ENCODE measurements around the gene ZBTB40. TPM values are rescaled to one million over a fixed set of nuclear protein-coding genes. Genes with fewer than 3 reads are reported as not detected.

ZBTB40 gene
- total RNA-seq, 2 experiments from 2014 or later: 14.8 to 15.8 TPM

DNA sequence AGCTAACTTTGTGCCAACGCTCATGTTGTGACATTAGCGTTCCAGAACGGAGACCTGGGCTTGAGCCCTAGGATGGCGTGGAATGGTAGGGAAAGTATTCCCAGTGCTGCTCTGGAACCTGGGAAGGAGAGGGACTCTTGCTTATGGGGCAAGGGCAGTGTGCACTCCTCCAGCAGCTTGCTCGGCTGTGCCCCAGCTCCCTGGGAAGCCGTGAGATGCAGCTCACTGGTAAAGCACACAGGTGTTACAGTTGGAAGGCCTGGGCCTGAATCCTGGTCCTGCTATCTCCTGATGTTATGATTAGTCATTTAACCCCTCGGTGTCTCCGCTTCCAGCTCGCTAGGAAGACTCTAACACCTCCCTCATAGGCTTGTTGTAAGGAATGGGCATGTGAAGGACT is 69.2 kb downstream of the ZBTB40 start:
- no peaks in the 10 kb centered on the region for H3K9me3 Mint-ChIP-seq
- H3K4me3 Mint-ChIP-seq: no peak overlapping the region
- no peak for DNase-seq
- H3K36me3 Mint-ChIP-seq: peaks cover 19% of the 10 kb centered on the region
- H3K27ac Mint-ChIP-seq: no peak overlapping the region
- no peaks in the 10 kb centered on the region for H3K4me1 Mint-ChIP-seq
- no peaks in the 10 kb centered on the region for H3K27me3 Mint-ChIP-seq

DNA sequence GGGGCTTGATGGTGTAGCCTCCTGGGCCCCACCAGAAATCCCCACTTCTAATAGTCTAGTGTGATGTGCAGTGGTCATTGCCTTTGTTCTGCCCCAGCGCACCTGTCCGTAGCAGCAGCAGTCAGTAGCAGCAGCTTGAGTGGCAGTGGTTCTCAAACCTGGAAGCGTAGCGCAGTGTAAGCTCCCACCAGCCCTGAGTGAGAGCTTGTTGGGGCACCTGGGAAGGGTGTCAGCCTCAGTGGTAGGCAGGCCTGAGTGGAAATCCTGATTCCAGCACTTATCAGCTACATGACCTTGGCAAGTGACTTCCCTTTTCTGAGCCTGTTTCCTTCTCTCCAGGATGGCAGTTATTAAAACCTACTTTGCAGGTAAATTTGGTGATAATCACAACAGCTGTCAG is 70.0 kb downstream of the ZBTB40 start:
- peaks cover 16% of the 10 kb centered on the region for H3K36me3 Mint-ChIP-seq
- H3K4me3 Mint-ChIP-seq: no peak overlapping the region
- no peaks in the 10 kb centered on the region for H3K27me3 Mint-ChIP-seq
- no peak for DNase-seq
- no peaks in the 10 kb centered on the region for H3K9me3 Mint-ChIP-seq
- H3K27ac Mint-ChIP-seq: no peak overlapping the region
- no peaks in the 10 kb centered on the region for H3K4me1 Mint-ChIP-seq

DNA sequence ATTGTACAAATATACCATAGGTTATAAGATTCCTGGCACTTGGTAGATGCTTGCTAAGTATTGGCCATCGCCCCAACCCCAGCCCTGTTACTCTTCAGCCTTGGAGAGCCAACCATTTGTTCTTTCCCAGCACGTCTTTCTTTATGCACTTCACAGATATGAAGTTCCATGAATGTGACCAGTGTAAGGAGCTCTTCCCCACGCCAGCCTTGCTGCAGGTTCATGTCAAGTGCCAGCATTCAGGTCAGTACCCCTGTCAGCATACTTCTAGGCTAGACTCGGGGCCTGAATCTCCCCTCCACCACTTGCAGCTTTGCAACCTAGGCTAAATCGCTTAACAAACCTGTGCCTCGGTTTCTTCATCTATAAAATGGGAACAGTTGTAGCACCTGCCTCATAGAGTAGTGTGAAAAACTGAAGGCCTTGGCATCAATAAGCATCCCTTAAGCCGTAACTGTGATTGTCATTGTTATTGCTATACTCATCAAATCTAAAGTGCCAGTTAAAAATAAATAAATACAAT is 70.6 kb downstream of the ZBTB40 start:
- no peak overlapping the region for H3K27ac Mint-ChIP-seq
- no peak for DNase-seq
- H3K36me3 Mint-ChIP-seq: peaks cover 16% of the 10 kb centered on the region
- H3K4me1 Mint-ChIP-seq: no peaks in the 10 kb centered on the region
- no peak overlapping the region for H3K4me3 Mint-ChIP-seq
- H3K9me3 Mint-ChIP-seq: no peaks in the 10 kb centered on the region
- H3K27me3 Mint-ChIP-seq: no peaks in the 10 kb centered on the region

DNA sequence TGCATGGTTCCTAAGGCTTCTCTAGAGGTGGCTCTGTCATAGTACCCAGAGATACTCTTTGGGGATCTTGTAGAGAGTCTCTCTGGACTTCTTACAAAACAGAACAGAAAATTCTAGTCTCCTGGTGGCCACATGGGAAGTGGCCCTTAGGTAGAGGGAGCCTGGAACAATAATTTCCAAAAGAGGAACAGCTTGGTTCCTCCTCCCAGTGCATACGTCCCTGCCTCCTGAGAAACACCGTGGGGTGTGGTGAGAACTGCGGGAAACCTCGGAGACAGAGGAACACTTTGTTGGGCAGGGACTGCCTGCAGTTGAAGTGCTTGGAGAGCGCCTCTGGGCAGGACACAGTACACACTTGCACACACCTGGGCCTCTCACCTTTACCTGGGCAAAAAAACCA is 72.8 kb downstream of the ZBTB40 start:
- peaks cover 10% of the 10 kb centered on the region for H3K36me3 Mint-ChIP-seq
- no peak for DNase-seq
- H3K27ac Mint-ChIP-seq: no peak overlapping the region
- no peak overlapping the region for H3K4me3 Mint-ChIP-seq
- no peaks in the 10 kb centered on the region for H3K4me1 Mint-ChIP-seq
- no peaks in the 10 kb centered on the region for H3K27me3 Mint-ChIP-seq
- H3K9me3 Mint-ChIP-seq: no peaks in the 10 kb centered on the region

DNA sequence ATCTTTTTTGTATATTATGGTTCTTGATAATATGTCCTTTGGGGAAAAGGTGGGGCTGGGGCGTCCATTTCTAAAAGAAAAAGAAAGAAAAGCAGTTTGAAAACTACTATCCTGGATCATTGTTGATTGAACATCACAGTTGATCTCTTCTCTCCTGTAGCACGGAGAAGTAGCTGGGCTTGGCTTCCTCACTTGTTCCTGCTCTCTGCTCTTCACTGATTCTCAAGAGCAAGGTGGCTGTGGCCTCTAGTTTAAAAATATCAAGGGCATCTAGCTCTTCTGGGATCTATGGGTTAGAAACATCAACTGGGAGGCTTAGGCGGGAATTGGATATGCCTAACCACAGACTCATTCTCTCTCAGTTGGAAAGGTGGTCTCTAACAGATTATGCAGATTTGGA is 73.6 kb downstream of the ZBTB40 start:
- no peaks in the 10 kb centered on the region for H3K4me1 Mint-ChIP-seq
- H3K36me3 Mint-ChIP-seq: peaks cover 9% of the 10 kb centered on the region
- no peak for DNase-seq
- H3K9me3 Mint-ChIP-seq: no peaks in the 10 kb centered on the region
- H3K4me3 Mint-ChIP-seq: no peak overlapping the region
- H3K27me3 Mint-ChIP-seq: no peaks in the 10 kb centered on the region
- no peak overlapping the region for H3K27ac Mint-ChIP-seq

DNA sequence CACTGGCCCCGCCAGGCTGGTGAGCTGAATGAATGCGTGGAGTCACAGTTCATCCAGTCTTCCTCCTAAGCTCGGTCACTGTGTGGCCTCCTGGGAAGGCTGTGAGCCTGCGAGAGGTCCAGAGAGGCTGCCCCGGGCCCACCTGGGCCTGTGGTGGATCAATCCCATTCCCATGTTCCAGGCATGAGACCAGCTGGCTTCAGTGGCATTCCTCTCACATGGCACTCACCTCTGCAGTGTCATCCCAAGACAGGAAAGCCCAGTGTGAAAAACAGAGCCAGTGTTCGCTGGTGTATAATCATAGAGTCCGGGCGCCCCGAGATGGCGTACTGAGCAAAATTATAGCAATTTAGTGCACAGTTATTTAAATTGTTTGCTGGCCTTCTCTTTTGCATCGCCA is 74.0 kb downstream of the ZBTB40 start:
- H3K36me3 Mint-ChIP-seq: peaks cover 9% of the 10 kb centered on the region
- no peaks in the 10 kb centered on the region for H3K9me3 Mint-ChIP-seq

DNA sequence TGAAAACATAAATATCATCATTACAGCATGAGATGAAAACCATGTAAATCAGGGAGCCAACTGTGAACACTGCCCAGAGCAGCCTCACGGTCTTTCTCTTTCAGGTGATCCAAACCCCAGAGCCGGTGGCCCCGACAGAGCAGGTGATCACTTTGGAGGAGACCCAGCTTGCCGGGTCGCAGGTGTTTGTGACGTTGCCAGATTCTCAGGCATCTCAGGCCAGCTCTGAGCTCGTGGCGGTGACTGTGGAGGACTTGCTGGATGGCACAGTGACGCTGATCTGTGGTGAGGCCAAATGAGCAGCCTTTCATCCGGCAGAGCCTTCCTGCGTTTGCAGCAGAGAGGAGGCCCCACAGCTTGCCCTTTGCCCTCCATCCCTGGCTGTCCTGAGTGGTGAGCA is 74.4 kb downstream of the ZBTB40 start:
- Mint-ChIP-seq H3K27me3 (no peaks in the 10 kb centered on the region), H3K4me1 (no peaks in the 10 kb centered on the region), H3K27ac (no peak overlapping the region), H3K36me3 (peaks cover 9% of the 10 kb centered on the region), H3K4me3 (no peak overlapping the region), H3K9me3 (no peaks in the 10 kb centered on the region)
- DNase-seq: no peak

More for the DNA sequence above, 74.0 kb downstream of the ZBTB40 start:
- Mint-ChIP-seq H3K27ac (no peak overlapping the region), H3K4me3 (no peak overlapping the region), H3K4me1 (no peaks in the 10 kb centered on the region), H3K27me3 (no peaks in the 10 kb centered on the region)
- no peak for DNase-seq

DNA sequence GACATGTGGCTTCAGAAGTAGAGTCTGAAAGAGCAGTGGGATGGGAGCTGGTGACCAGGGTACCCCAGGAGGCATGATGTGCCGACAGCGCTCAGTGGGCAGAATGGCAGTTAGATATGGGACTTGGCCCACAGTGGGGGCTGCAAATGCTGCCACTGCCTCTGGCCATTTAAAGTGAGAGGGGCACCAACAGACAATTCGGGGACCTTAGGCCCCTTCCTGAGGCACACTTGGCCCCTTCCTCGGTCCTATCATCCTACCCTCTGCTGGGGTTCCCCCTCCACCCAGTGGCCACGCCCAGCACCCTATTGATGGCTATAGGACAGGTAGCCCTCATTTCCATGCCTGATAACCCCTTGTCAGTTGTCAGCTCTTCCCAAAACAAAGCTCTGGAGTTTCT is 75.0 kb downstream of the ZBTB40 start:
- Mint-ChIP-seq H3K9me3 (no peaks in the 10 kb centered on the region), H3K4me1 (no peaks in the 10 kb centered on the region), H3K27ac (no peak overlapping the region), H3K4me3 (no peak overlapping the region), H3K27me3 (no peaks in the 10 kb centered on the region), H3K36me3 (peaks cover 6% of the 10 kb centered on the region)
- no peak for DNase-seq

DNA sequence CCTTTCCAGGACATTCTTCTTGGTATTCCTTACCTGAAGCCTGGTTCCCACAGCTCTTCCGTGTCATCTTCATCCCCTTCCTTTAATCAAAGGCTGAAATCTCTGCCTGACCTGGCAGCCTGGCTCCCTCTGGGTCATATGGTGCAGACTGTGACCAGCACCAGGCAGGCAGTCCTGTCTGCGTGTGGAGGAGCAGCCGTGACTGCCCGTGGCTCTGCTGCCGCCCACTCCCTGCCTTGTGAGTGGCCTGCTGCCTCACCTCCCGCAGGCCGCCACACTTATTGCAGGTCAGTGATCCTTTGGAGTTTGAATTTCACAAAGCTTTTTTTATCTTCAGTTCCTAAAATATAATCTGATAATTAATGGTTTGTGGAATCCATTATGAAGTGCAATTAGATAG is 75.5 kb downstream of the ZBTB40 start:
- Mint-ChIP-seq H3K36me3 (peaks cover 6% of the 10 kb centered on the region), H3K27me3 (no peaks in the 10 kb centered on the region), H3K9me3 (no peaks in the 10 kb centered on the region), H3K4me3 (no peak overlapping the region), H3K27ac (no peak overlapping the region), H3K4me1 (no peaks in the 10 kb centered on the region)
- DNase-seq: no peak

DNA sequence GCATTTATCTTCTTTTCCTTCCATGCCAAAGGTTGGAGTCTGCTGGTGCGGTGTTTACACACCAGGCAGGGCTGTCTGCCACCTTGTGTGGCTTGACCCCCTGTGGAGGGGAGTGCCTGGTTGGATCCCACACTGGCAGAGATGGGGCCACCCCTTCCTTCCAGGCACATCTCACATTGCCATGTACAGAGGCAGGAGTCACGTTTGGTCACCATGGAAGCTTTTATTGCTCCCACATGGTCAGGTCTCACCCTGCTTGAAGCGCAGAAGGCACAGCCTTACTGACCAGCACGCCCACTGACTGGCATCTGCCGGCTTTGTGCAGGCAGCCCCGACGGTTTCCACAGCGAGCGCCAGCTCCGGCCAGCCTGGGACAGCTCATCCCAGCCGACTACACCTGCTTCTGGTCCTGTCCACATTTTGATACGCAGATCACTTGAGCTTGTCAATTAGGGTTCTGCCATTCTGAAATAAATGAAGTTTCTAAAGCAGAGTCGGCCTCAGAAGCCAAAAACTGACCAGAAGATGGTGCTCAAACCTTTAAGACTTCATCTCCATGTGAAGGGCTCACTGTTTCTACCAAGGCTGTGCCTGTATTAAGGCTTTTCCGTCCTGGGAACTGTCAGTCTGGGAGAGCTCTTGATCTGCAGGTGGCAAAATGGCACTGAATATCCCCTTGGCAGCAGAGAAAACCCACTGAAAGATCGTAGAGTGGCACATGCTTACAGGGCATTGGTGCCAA is 76.1 kb downstream of the ZBTB40 start:
- H3K27ac Mint-ChIP-seq: no peak overlapping the region
- no peak for DNase-seq

DNA sequence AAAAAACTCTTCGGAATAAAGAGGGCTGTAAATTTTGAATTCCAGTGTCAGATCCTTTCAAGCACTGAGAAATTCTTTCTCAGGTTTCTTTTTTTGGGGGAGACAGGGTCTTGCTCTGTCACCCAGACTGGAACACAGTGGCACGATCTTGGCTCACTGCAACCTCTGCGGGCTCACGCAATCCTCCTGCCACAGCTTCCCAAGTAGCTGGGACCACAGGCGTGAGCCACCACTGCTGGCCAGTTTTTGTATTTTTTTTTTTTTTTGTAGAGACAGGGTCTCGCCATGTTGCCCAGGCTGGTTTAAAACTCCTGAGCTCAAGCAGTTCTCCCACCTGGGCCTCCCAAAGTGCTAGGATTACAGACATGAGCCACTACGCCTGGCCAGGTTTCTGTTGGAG is 76.8 kb downstream of the ZBTB40 start:
- H3K27ac Mint-ChIP-seq: no peak overlapping the region
- DNase-seq: no peak
- H3K4me1 Mint-ChIP-seq: no peaks in the 10 kb centered on the region
- no peaks in the 10 kb centered on the region for H3K27me3 Mint-ChIP-seq
- no peaks in the 10 kb centered on the region for H3K9me3 Mint-ChIP-seq
- H3K36me3 Mint-ChIP-seq: peaks cover 6% of the 10 kb centered on the region
- no peak overlapping the region for H3K4me3 Mint-ChIP-seq

More for the DNA sequence above, 76.1 kb downstream of the ZBTB40 start:
- Mint-ChIP-seq H3K36me3 (peaks cover 6% of the 10 kb centered on the region), H3K27me3 (no peaks in the 10 kb centered on the region), H3K4me3 (no peak overlapping the region), H3K9me3 (no peaks in the 10 kb centered on the region), H3K4me1 (no peaks in the 10 kb centered on the region)

DNA sequence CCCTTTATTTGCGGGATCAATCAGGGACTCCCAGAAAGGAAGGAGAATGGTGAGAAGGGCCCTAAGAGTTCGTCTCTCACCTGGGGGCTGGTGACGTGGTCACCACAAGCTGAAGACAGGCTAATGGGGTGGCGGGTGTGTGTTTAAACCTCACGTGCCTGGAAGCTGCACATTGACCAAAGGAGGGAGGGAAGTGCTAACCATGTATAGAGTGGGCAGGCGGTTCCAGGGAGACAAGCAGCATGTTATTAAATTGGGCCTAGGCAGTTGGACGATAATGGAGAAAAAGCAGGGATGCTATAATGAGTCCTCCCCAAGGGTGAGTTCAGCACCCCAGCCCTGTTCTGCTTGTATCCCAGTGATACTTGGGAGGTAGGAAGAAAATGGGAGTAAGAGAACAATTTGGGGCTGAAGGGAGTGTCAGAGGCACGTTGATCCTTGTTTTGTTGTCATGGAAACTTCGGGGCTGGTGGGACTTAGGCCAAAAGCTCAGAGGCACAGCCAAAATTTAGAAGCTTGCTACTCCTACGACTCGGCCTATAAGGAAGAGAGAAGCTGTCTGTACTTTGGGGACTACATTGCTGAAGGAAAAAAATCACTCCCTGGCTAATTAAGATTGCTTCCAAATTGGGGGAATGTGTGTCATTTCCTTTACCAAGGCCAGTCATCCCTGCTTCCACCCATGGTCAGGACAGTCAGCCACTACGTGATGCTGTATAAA is 78.4 kb downstream of the ZBTB40 start:
- no peaks in the 10 kb centered on the region for H3K4me1 Mint-ChIP-seq
- no peak overlapping the region for H3K4me3 Mint-ChIP-seq
- H3K27ac Mint-ChIP-seq: peak overlapping the region; percentile 40
- H3K36me3 Mint-ChIP-seq: peaks cover 2% of the 10 kb centered on the region
- no peaks in the 10 kb centered on the region for H3K27me3 Mint-ChIP-seq
- DNase-seq: no peak
- H3K9me3 Mint-ChIP-seq: no peaks in the 10 kb centered on the region

DNA sequence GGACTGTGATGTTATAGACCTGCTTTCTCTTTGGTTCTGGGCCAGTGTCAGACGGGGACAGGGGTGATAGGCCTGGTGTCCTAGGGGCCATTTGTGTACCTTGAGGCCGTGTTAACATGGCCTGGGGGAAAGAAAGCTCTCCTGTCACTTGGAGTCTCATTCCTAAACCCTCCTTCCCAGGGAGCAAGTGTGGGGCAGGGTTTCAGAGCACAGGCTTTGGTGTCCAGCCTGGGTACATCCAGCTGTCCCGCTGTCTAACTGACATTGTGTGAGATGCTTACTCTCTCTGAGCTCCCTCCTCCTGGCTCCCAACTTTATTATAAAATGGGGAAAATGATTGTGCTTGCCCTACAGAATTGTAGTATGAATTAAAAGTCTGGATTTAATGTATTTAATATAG is 79.1 kb downstream of the ZBTB40 start:
- Mint-ChIP-seq H3K4me3 (no peak overlapping the region), H3K27me3 (no peaks in the 10 kb centered on the region), H3K36me3 (peaks cover 2% of the 10 kb centered on the region), H3K4me1 (no peaks in the 10 kb centered on the region), H3K27ac (no peak overlapping the region), H3K9me3 (no peaks in the 10 kb centered on the region)
- DNase-seq: no peak

DNA sequence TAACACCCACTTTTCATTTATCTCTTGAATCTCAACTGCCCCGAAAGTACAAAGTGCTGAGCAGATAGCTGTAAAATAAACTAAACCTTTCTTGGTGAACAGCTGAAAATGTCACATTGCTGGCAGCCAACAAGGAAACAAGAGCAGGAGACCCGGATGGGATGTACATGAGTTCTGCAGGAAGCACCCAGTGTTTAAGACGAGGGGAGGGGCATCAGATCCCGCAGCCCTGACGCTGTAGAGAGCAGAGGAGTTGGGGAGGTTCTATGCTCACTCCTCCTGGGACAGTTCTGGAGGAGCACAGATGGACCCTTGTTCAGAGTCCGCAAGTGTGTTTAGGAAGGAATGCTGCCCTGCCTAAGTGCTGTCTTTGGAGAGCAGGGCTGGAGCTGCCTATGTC is 79.6 kb downstream of the ZBTB40 start:
- Mint-ChIP-seq H3K36me3 (peaks cover 2% of the 10 kb centered on the region), H3K27me3 (no peaks in the 10 kb centered on the region), H3K4me3 (no peak overlapping the region), H3K27ac (no peak overlapping the region), H3K9me3 (no peaks in the 10 kb centered on the region), H3K4me1 (no peaks in the 10 kb centered on the region)
- DNase-seq: no peak

DNA sequence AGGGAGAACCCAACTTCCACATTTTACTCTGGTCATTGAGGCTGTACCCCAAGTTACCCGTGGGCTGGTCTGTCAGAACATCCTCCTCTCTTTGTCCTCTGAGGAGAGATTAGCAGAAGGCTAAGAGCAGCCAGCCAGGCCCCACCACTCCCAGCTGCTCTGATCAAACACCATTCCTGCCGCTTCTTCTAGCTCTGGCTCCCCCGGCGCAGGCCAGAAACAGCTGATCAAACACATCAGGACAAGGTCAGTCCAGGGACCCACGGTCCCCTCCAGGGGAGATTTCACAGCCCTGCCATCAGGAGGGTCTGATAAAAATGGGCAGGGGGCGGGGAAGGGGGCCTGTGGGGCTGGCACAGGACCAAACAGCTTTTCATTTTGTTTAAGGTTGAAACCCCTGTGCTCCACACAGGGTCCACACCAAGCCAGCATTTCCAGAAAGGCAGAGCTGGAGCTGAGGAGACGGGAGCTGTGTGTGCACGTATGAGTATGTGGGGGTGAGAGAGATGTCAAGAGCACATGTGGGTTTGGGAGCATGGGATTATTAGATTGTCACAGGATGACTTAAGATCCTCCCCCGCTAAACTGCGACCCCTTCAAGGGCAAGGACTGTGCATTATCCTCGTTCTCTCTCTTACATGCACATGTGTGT is 81.7 kb downstream of the ZBTB40 start:
- H3K27ac Mint-ChIP-seq: no peak overlapping the region
- DNase-seq: no peak
- H3K4me3 Mint-ChIP-seq: no peak overlapping the region
- H3K9me3 Mint-ChIP-seq: no peaks in the 10 kb centered on the region
- no peaks in the 10 kb centered on the region for H3K27me3 Mint-ChIP-seq
- H3K36me3 Mint-ChIP-seq: peaks cover 5% of the 10 kb centered on the region
- H3K4me1 Mint-ChIP-seq: peaks cover 2% of the 10 kb centered on the region
